ENCODE results near the gene ALKBH4.
"Not testable (repeated sequence)": the region's sequence is repeated elsewhere in the genome, so short reads cannot be mapped to it uniquely, and the experiment has no call there.

DNA sequence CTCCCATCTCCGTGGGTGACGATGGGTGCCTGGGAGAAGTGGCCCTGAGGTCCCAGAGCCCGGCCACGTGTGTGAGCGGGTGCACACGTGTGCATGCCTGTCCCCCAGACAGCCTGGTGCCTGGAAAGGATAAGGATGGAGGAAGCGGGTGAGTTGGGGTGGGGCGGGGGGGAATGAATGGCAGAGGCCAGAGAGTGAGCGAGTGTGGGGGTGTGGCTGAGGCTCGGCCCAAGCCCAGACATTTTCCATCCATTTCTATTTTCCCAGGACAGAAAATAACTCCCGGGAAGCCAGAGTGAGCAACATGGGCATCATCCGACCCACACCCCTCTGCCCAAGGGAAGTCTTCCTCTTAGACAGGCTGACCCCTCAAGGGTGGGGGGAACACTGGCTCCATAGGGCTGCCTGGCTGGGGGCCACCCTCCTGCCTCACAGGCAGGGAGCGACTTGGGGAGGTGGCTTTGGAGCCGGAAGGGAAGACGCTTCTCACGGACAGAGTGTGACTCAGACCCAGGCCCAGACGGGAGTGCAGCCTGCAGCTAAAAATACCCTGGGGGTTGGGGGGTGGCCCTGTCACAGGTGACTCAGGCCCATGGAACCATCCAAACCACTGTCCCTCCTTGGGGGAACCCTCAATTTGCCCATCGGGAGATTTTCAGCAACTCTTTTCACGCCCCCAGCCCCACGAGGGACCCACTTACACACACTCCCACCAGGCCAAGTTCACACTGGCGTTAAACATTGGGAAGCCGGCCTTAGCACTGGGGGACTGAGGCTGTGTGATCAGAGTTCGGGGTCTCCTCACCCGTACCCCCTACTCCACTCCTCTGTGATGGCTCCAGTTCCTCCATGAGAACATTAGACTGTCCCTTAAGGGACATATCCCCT is 40.9 kb upstream of the ALKBH4 start:
- not testable (repeated sequence) for TF ChIP-seq CTCF (IDR thresholded peaks at IDR 0.05); POLR2AphosphoS5 (IDR thresholded peaks at IDR 0.05; ENCODE audit: insufficient read depth in 1 of 2, low read depth in 1 of 2)
